COR-L47 (cell line): ENCODE data around the gene CSPG4.
A peak's percentile ranks its signal among the peaks of the same experiment; 100 is the strongest.
"Not testable (repeated sequence)": the region's sequence is repeated elsewhere in the genome, so short reads cannot be mapped to it uniquely, and the experiment has no call there.

ENCODE experiments used
- DNase-seq: peaks from one replicate; lab custom pipeline; 2025; lab: John Stamatoyannopoulos, UW

Gene CSPG4

GRCh38 chr15:75739791-75740190 is 27.1 kb upstream of the CSPG4 start:
- no peak for DNase-seq

- DNase-seq, result peak; percentile 90
Measured at GRCh38 chr15:75738647-75739325, 26.1 kb upstream of the CSPG4 start.

GRCh38 chr15:75738014-75738646 is 25.5 kb upstream of the CSPG4 start:
- DNase-seq, result no peak

- DNase-seq, result not testable (repeated sequence)
Measured at GRCh38 chr15:75737116-75738013, 24.7 kb upstream of the CSPG4 start.

- DNase-seq, result no peak
Measured at GRCh38 chr15:75736256-75736655, 23.6 kb upstream of the CSPG4 start.

GRCh38 chr15:75734861-75735760 is 22.5 kb upstream of the CSPG4 start:
- not testable (repeated sequence) for DNase-seq

GRCh38 chr15:75733761-75734651 is 21.4 kb upstream of the CSPG4 start:
- no peak for DNase-seq

GRCh38 chr15:75732809-75733451 is 20.3 kb upstream of the CSPG4 start:
- peak; percentile 50 for DNase-seq

GRCh38 chr15:75732177-75732808 is 19.6 kb upstream of the CSPG4 start:
- DNase-seq, result no peak

- no peak for DNase-seq
Measured at GRCh38 chr15:75731248-75732151, 18.9 kb upstream of the CSPG4 start.

GRCh38 chr15:75730376-75731247 is 18.0 kb upstream of the CSPG4 start:
- not testable (repeated sequence) for DNase-seq

GRCh38 chr15:75729326-75730069 is 16.9 kb upstream of the CSPG4 start:
- DNase-seq, result no peak

- DNase-seq, result peak; percentile 20
Measured at GRCh38 chr15:75727851-75728715, 15.4 kb upstream of the CSPG4 start.

- DNase-seq, result no peak
Measured at GRCh38 chr15:75727031-75727531, 14.4 kb upstream of the CSPG4 start.

- DNase-seq, result no peak
Measured at GRCh38 chr15:75725719-75726607, 13.3 kb upstream of the CSPG4 start.
